ENCODE data around the gene ITGB1BP1.

Gene ITGB1BP1

GRCh38 chr2:9377461-9378097 is 45.7 kb downstream of the ITGB1BP1 start:
- DNase-seq (ENCODE audit: low read depth): no peak

DNA sequence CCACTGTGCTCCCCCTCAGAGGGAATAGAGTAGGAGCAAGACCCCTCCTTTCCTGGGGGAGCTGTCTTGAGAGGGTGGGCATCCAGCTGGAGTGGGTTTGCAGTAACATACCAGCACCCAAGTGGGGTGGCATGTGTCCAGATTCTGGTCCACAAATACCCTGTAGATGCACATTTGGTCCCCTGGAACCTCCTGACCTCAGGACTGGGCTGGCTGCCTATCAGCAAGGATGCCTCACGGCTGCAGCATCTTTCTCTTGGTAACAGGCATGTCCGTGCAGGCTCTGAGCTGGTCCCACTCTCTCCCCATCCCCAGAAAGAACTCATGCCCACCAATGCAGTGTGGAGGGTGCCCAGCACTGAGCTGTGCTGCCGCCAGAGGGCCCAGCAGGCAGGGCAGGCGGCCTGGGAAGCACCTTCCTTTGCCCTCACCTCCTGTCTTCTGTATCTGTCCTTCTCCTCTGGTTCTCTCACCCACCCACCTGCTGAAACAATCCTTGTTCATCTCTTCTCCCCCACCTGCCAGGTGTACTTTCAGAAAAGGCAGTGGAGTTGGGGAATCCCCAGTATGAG is 47.4 kb downstream of the ITGB1BP1 start:
- no peak for DNase-seq (ENCODE audit: low read depth)

DNA sequence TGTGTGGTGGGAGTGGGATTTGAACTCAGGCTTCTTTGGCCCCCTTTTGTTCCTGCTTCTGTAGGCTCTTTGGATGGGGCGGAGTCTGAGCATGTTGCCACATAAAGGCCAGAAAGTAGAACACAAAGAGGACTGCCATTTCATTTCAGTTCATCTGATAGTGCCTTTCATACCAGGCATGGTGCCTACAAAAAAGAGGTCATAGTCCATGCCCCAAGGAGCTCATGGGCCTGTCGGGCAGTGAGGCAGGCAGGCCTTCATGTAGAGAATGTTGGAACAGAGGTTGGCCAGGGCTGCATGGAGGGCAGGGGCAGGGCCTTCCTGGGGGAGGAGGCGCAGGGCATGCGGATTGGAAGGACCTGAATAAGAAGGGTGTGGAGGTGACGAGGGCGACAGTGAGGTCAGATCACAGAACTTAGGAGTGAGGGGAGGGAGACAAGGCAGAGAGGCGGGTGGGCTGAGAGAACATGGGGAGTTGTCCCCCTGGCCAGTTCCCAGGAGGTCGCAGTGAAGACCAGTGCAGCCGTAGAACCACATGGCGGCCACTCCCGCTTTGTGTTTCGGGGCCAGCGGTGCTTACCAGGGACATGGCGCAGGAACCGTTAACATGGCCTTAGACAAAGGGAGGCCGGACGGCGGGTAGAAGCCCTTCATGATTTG is 49.1 kb downstream of the ITGB1BP1 start:
- no peak for DNase-seq (ENCODE audit: low read depth)

GRCh38 chr2:9373476-9373875 is 49.9 kb downstream of the ITGB1BP1 start:
- DNase-seq (ENCODE audit: low read depth): no peak

- no peak for DNase-seq (ENCODE audit: low read depth)
These were observed 50.3 kb downstream of the ITGB1BP1 start for GRCh38 chr2:9373047-9373446.

- no peak for DNase-seq (ENCODE audit: low read depth)
These were observed 52.6 kb downstream of the ITGB1BP1 start for GRCh38 chr2:9370746-9371145.

GRCh38 chr2:9366026-9366425 is 57.3 kb downstream of the ITGB1BP1 start:
- no peak for DNase-seq (ENCODE audit: low read depth)

- DNase-seq (ENCODE audit: low read depth): no peak
These were observed 57.8 kb downstream of the ITGB1BP1 start for GRCh38 chr2:9365498-9366019.

DNA sequence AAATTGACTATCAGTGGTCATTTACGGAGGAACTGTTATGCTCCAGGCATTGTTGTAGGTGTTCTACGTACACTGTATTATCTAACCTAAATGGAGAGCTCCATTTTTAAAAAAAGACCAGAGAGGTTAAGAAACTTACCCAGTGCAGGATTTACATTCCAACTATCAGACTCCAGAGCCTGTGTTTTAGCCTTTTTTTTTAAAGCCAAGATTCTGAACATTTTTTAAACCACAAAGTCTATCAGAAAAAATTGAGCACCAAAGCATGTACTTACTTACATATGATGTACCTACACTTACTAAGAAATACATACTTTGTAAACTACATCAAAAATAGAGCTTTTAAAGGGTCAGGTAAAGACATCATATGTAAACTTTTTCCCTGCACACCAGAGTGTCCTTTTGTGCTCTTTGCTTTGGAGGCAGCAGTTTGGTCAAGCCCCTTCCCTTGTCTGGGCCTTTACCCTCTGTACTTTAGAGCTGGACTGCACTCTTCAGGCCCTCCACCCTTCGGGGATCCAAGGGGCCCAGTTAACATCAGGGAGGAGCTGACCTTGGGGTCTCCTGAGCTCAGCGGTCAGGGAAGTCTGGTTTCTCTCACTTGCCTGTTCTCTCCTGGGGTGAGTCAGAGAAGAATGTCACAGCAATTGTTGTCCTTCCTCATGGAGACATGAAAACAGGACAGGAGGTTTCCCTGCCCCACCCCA is 58.4 kb downstream of the ITGB1BP1 start:
- DNase-seq (ENCODE audit: low read depth): no peak

GRCh38 chr2:9364373-9364772 is 59.0 kb downstream of the ITGB1BP1 start:
- DNase-seq (ENCODE audit: low read depth): no peak

GRCh38 chr2:9360701-9361100 is 62.6 kb downstream of the ITGB1BP1 start:
- DNase-seq (ENCODE audit: low read depth): no peak

- no peak for DNase-seq (ENCODE audit: low read depth)
These were observed 63.2 kb downstream of the ITGB1BP1 start for GRCh38 chr2:9360110-9360509.

DNA sequence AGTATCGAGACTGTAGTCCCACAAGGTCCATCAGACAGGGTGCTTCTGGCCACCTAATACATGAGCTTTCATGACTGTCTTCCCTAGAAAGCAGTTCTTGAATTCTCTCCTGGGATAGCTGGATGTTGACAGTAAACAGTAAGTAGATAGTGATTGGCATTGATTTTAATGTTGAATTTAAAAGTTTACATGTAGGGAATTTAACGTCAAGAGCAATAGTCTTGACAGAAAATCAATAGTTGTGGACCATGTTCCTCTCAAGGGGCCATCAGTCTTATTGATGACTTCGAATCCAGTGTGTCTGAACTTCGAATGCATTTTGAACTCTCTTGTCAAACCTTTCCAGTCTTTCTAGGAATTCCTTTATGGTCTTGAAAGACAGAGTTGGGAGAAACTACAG is 63.9 kb downstream of the ITGB1BP1 start:
- no peak for DNase-seq (ENCODE audit: low read depth)

DNA sequence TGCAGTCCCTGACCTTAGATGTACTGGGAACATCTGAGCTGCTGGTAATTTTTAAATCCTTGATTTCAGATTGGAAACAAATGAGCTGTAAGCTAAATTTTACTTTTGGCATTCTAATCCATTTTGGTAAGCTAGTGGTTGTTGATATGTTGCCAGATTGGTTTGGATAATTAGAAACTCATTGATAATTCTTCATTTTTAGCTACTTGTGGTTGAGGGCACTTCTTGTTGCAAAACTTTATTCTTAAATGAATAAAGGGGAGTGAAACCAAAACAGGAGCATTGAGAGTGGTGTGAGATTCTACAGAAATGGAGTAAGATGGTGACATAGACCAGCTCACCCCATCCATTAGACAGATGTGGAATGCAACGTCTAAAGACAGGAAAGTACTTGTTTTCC is 64.5 kb downstream of the ITGB1BP1 start:
- DNase-seq (ENCODE audit: low read depth): no peak

DNA sequence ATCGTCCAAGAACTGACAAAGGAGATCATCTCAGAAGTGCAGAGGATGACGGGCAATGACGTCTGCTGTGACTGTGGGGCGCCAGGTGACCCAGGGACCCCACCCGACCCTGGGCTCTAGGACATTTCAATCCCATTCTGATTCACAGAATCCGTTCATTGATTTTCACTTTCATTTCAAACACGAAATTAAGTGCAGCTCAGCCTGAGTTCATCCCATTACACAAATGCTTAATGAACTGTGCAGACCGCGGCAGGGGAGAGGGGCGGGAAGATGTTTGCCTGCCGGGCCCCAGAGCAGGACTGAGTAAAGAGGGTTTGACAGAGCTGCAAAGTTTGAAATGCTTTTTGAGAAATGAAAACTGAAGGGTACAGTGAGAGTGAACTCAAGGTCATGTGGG is 67.1 kb downstream of the ITGB1BP1 start:
- no peak for DNase-seq (ENCODE audit: low read depth)

DNA sequence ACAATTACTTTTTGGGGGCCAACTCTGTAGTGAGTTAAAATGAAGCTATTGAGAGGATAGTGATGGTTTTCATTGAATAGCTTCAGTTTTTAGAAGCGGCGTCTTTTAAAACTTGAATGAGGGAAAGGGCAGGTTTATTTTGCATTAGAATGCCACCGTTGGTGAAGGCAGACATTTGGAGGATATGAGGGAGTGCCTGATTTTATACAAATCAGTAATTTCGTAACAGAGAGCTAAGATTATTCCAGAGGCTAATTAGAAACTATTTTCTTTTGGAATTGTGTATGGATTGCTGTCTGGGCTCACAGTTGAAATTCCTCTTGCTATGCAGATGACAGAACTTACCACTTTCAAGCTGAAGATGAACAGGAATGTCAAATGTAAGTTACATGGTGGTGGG is 67.6 kb downstream of the ITGB1BP1 start:
- DNase-seq (ENCODE audit: low read depth): no peak

GRCh38 chr2:9355270-9355669 is 68.1 kb downstream of the ITGB1BP1 start:
- no peak for DNase-seq (ENCODE audit: low read depth)

DNA sequence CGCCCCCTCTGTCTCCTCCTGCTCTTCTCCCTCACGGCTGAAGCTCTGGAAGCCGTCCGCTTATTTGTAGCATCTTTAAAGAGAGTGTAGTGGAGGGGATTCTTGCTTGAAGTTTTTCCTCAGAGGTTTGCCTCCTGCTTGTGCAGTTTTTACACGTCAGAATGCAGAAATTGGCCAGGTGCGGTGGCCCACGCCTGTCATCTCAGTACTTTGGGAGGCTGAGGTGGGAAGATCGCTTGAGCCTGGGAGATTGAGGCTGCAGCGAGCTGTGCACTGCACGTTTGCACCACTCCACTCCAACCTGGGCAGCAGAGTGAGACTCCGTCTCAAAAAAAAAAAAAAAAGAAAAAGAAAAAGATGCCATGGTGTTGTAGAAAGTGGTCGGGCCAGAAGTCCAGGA is 69.0 kb downstream of the ITGB1BP1 start:
- no peak for DNase-seq (ENCODE audit: low read depth)
